Measurements from ENCODE around the gene UQCRHL.
A peak's percentile ranks its signal among the peaks of the same experiment; 100 is the strongest.

UQCRHL gene

DNA sequence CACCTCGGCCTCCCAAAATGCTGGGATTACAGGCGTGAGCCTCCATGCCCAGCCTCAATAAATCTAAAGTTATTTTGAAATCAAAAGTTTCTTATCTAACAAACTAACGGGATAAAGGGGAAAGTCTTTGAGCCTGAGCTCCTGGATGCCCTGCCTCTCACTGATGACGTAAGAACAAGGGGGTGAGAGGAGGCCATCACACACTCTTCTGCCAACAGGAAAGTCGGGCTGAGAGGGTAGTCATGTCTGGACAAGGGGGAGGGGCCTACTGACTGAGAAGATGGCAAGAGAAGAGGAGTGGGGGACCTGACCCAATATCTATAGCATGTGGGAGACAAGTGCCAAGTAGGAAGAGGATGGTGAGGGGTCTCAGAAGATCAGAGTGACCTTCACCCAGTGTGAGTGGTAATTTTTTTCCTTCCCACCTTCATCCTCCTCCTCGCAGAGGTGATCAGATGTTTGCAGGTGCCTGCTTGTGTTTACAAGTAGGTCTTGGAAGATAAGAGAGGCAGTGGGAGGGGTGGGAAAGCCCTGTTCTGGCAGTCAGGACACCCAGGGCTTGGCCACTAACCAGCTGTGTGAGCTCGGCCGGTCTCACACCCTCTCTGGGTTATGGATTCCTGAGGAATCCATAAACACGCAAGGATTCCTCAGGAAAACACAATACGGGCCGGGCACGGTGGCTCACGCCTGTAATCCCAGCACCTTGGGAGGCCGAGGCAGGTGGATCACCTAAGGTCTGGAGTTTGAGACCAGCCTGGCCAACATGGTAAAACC lies 9.6 kb downstream of the UQCRHL start:
- H3K4me3 ChIP-seq (replicated peaks; ENCODE audit: insufficient read depth, low read length), result no peak overlapping the region
- H3K27me3 ChIP-seq (ENCODE audit: insufficient read depth, poor library complexity, severe bottlenecking), result peaks cover 2% of the 10 kb centered on the region
- no peak overlapping the region for H3K27ac ChIP-seq (replicated peaks)
- TF ChIP-seq, protein P1, sequence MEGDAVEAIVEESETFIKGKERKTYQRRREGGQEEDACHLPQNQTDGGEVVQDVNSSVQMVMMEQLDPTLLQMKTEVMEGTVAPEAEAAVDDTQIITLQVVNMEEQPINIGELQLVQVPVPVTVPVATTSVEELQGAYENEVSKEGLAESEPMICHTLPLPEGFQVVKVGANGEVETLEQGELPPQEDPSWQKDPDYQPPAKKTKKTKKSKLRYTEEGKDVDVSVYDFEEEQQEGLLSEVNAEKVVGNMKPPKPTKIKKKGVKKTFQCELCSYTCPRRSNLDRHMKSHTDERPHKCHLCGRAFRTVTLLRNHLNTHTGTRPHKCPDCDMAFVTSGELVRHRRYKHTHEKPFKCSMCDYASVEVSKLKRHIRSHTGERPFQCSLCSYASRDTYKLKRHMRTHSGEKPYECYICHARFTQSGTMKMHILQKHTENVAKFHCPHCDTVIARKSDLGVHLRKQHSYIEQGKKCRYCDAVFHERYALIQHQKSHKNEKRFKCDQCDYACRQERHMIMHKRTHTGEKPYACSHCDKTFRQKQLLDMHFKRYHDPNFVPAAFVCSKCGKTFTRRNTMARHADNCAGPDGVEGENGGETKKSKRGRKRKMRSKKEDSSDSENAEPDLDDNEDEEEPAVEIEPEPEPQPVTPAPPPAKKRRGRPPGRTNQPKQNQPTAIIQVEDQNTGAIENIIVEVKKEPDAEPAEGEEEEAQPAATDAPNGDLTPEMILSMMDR (IDR thresholded peaks at IDR 0.05; ENCODE audit: insufficient read depth, low read length), result no peak
- TF ChIP-seq SPI1 (IDR thresholded peaks at IDR 0.05; ENCODE audit: borderline replicate concordance, low read depth) (no peak), POLR2AphosphoS5 (IDR thresholded peaks at IDR 0.05; ENCODE audit: low read depth) (no peak), GABPA (IDR thresholded peaks at IDR 0.05; ENCODE audit: low read depth) (no peak)
- TF ChIP-seq, protein P2, sequence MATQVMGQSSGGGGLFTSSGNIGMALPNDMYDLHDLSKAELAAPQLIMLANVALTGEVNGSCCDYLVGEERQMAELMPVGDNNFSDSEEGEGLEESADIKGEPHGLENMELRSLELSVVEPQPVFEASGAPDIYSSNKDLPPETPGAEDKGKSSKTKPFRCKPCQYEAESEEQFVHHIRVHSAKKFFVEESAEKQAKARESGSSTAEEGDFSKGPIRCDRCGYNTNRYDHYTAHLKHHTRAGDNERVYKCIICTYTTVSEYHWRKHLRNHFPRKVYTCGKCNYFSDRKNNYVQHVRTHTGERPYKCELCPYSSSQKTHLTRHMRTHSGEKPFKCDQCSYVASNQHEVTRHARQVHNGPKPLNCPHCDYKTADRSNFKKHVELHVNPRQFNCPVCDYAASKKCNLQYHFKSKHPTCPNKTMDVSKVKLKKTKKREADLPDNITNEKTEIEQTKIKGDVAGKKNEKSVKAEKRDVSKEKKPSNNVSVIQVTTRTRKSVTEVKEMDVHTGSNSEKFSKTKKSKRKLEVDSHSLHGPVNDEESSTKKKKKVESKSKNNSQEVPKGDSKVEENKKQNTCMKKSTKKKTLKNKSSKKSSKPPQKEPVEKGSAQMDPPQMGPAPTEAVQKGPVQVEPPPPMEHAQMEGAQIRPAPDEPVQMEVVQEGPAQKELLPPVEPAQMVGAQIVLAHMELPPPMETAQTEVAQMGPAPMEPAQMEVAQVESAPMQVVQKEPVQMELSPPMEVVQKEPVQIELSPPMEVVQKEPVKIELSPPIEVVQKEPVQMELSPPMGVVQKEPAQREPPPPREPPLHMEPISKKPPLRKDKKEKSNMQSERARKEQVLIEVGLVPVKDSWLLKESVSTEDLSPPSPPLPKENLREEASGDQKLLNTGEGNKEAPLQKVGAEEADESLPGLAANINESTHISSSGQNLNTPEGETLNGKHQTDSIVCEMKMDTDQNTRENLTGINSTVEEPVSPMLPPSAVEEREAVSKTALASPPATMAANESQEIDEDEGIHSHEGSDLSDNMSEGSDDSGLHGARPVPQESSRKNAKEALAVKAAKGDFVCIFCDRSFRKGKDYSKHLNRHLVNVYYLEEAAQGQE (IDR thresholded peaks at IDR 0.05; ENCODE audit: insufficient replicate concordance, low read depth), result no peak
- no peak for DNase-seq (ENCODE audit: low read depth in 1 of 2, low spot score in 1 of 2)

DNA sequence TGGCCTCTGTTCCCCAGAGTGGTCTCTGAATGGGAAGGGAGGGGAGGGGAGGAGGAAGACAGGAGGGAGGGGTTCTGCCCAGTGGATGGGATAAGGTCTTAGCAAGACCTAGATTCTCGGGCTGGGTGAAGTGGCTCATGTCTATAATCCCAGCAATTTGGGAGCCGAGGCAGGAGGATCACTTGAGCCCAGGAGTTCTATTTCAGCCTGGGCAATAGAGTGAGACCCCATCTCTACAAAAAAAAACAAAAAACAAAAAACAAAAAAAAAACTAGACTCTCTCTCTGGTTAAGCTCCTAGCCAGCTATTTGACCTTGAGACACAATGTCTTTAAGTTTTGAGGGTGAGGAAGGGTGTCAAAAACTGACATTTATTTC lies 11.4 kb downstream of the UQCRHL start:
- Histone ChIP-seq H3K4me3 (replicated peaks; ENCODE audit: insufficient read depth, low read length) (no peak overlapping the region), H3K27ac (replicated peaks) (no peak overlapping the region), H3K27me3 (ENCODE audit: insufficient read depth, poor library complexity, severe bottlenecking) (no peaks in the 10 kb centered on the region)
- TF ChIP-seq SPI1 (IDR thresholded peaks at IDR 0.05; ENCODE audit: borderline replicate concordance, low read depth), result no peak
- no peak for TF ChIP-seq GABPA (IDR thresholded peaks at IDR 0.05; ENCODE audit: low read depth)
- no peak for TF ChIP-seq POLR2AphosphoS5 (IDR thresholded peaks at IDR 0.05; ENCODE audit: low read depth)
- TF ChIP-seq, protein P1 (IDR thresholded peaks at IDR 0.05; ENCODE audit: insufficient read depth, low read length), result no peak
- TF ChIP-seq, protein P2 (IDR thresholded peaks at IDR 0.05; ENCODE audit: insufficient replicate concordance, low read depth), result no peak
- no peak for DNase-seq (ENCODE audit: low read depth in 1 of 2, low spot score in 1 of 2)

DNA sequence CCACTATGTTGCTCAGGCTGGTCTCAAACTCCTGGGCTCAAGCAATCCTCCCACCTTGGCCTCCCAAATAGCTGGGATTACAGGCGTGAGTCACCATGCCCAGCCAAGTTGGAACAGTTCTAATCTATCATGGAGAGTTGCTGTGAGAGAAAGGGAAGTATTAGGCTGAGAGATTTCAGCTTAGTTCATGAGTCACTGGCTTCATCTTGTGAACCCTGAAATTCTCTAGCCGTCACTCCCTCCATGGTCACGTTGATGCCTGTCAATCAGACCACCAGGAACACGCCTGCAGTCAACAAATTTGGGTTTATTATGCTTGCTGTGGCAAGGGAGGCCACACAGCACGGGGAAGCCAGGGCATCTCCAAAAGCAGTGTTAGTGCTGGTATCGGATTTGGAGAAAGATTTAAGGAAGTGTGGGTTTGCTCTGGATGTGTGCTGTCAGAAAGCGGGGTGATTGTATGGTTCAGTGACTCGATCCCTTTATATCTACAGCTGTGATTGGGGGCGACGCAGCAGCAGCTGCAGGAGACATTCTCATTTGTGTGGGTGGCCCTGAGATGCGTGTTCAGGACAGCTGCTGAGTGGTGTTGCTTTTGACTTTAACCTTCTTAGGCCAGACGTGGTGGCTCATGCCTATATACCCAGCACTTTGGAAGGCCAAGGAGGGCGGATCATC lies 18.7 kb downstream of the UQCRHL start:
- TF ChIP-seq, protein P2 (IDR thresholded peaks at IDR 0.05; ENCODE audit: insufficient replicate concordance, low read depth), result no peak
- TF ChIP-seq GABPA (IDR thresholded peaks at IDR 0.05; ENCODE audit: low read depth) (no peak), POLR2AphosphoS5 (IDR thresholded peaks at IDR 0.05; ENCODE audit: low read depth) (no peak), SPI1 (IDR thresholded peaks at IDR 0.05; ENCODE audit: borderline replicate concordance, low read depth) (peak; percentile 34; the same call in 1 of the 2 replicates)
- TF ChIP-seq, protein P1 (IDR thresholded peaks at IDR 0.05; ENCODE audit: insufficient read depth, low read length), result no peak
- Histone ChIP-seq H3K27ac (replicated peaks) (no peak overlapping the region), H3K27me3 (ENCODE audit: insufficient read depth, poor library complexity, severe bottlenecking) (no peaks in the 10 kb centered on the region), H3K4me3 (replicated peaks; ENCODE audit: insufficient read depth, low read length) (no peak overlapping the region)
- DNase-seq (ENCODE audit: low read depth in 1 of 2, low spot score in 1 of 2), result no peak

Measured in HL-60 (cell line).